ENCODE data around the gene HSPA1L.
"Not testable (repeated sequence)": the region's sequence is repeated elsewhere in the genome, so short reads cannot be mapped to it uniquely, and the experiment has no call there.

GRCh38 chr6:31823592-31824196 lies 8.6 kb upstream of the HSPA1L start:
- not testable (repeated sequence) for TF ChIP-seq POLR2A (IDR thresholded peaks at IDR 0.05); POLR2AphosphoS5 (IDR thresholded peaks at IDR 0.05; ENCODE audit: insufficient read depth in 1 of 2, low read depth in 1 of 2)
